HEK293T (cell line): Measurements from ENCODE around the gene ENTPD8.

ENCODE experiments used
- ELF4 ChIP-seq: fragments of 450-650 bp; IDR thresholded peaks from 2 replicates; pipeline ENCODE4 v1.6.1; 2017; ENCODE audit warnings: antibody characterized with exemption
- FOXA1 ChIP-seq: fragments of 450-650 bp; IDR thresholded peaks from 2 replicates; pipeline ENCODE4 v1.6.1; 2016; ENCODE audit warnings: mild to moderate bottlenecking
- FOXK2 ChIP-seq: fragments of 450-650 bp; IDR thresholded peaks from 2 replicates; pipeline ENCODE4 v1.6.1; 2016; ENCODE audit warnings: mild to moderate bottlenecking
- NFRKB ChIP-seq: fragments of 450-650 bp; IDR thresholded peaks from 2 replicates; pipeline ENCODE4 v1.6.1; 2016; ENCODE audit warnings: mild to moderate bottlenecking, moderate library complexity
- SP1 ChIP-seq: fragments of 450-650 bp; IDR thresholded peaks from 2 replicates; pipeline ENCODE4 v1.6.1; 2017
- TARDBP ChIP-seq: fragments of 450-650 bp; IDR thresholded peaks from 2 replicates; pipeline ENCODE4 v1.6.1; 2016
- ZNF384 ChIP-seq: fragments of 450-650 bp; IDR thresholded peaks from 2 replicates; pipeline ENCODE4 v1.6.1; 2016

DNA sequence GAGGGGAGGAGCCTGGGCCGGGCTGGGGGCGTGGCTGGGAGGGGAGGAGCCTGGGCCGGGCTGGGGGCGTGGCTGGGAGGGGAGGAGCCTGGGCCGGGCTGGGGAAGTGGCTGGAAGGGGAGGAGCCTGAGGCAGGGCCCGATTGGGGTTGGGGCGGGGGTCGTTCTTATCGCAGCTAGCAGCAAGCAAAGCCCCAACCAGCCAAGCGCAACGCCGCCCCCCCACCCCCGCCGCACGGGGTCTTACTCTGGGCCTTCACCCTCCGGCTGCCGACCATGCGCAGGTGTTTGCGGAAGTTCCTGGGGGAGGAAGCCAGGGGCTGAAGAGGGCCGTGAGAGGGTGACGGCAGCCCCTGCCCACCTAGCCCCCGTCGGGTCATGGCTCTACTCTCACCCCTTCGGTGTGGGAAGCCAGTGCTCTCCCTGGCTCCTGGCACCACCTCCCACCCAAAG lies 13.0 kb upstream of the ENTPD8 start:
- no peak for TF ChIP-seq SP1
- TF ChIP-seq FOXA1: no peak
- TF ChIP-seq FOXK2: no peak
- TF ChIP-seq NFRKB: no peak
- no peak for TF ChIP-seq TARDBP
- TF ChIP-seq ZNF384: no peak
- TF ChIP-seq ELF4: no peak
